HG03565 (cell line): ENCODE measurements around the gene FIGN.

Experiments
- ATAC-seq: cut with Tn5 transposase; IDR thresholded peaks from one replicate; pipeline ENCODE4 v1.9.1; 2021; ENCODE audit warnings: mild to moderate bottlenecking, moderate library complexity; ENCODE audit not compliant: unreplicated experiment

The FIGN gene

GRCh38 chr2:163711258-163711657, 24.6 kb downstream of the FIGN start:
- no peak for ATAC-seq

- ATAC-seq = no peak
Measured at GRCh38 chr2:163709270-163709669, 26.5 kb downstream of the FIGN start.

GRCh38 chr2:163708265-163708664, 27.5 kb downstream of the FIGN start:
- no peak for ATAC-seq

- ATAC-seq = peak; percentile 35
Measured at GRCh38 chr2:163703386-163703785, 32.4 kb downstream of the FIGN start.

GRCh38 chr2:163701399-163702195, 34.2 kb downstream of the FIGN start:
- no peak for ATAC-seq

GRCh38 chr2:163698857-163699256, 37.0 kb downstream of the FIGN start:
- no peak for ATAC-seq

- ATAC-seq = no peak
Measured at GRCh38 chr2:163697846-163698637, 37.8 kb downstream of the FIGN start.

- ATAC-seq = no peak
Measured at GRCh38 chr2:163697429-163697828, 38.4 kb downstream of the FIGN start.

- no peak for ATAC-seq
Measured at GRCh38 chr2:163693484-163693883, 42.3 kb downstream of the FIGN start.

- no peak for ATAC-seq
Measured at GRCh38 chr2:163692611-163693482, 43.0 kb downstream of the FIGN start.

- ATAC-seq = no peak
Measured at GRCh38 chr2:163692081-163692480, 43.7 kb downstream of the FIGN start.

GRCh38 chr2:163690896-163691295, 44.9 kb downstream of the FIGN start:
- ATAC-seq = no peak

GRCh38 chr2:163687217-163687616, 48.6 kb downstream of the FIGN start:
- ATAC-seq = no peak

- ATAC-seq = no peak
Measured at GRCh38 chr2:163686289-163686688, 49.5 kb downstream of the FIGN start.

- no peak for ATAC-seq
Measured at GRCh38 chr2:163682695-163683094, 53.1 kb downstream of the FIGN start.

GRCh38 chr2:163681745-163682144, 54.1 kb downstream of the FIGN start:
- no peak for ATAC-seq

- ATAC-seq = no peak
Measured at GRCh38 chr2:163675388-163675787, 60.4 kb downstream of the FIGN start.

- ATAC-seq = no peak
Measured at GRCh38 chr2:163673522-163673921, 62.3 kb downstream of the FIGN start.

GRCh38 chr2:163670929-163671328, 64.9 kb downstream of the FIGN start:
- ATAC-seq = no peak

GRCh38 chr2:163669506-163669905, 66.3 kb downstream of the FIGN start:
- ATAC-seq = no peak
